ENCODE results near the gene LILRA6. TPM values are rescaled to one million over a fixed set of nuclear protein-coding genes. Genes with fewer than 3 reads are reported as not detected.
A peak's percentile ranks its signal among the peaks of the same experiment; 100 is the strongest.
"Not testable (repeated sequence)": the region's sequence is repeated elsewhere in the genome, so short reads cannot be mapped to it uniquely, and the experiment has no call there.

The LILRA6 gene
- total RNA-seq, 1 donor from 2014 or later = 36.9 TPM

GRCh38 chr19:54245936-54246335, 3.3 kb upstream of the LILRA6 start:
- Histone ChIP-seq H3K36me3 (no peaks in the 10 kb centered on the region), H3K9me3 (no peaks in the 10 kb centered on the region), H3K4me1 (peaks cover 7% of the 10 kb centered on the region), H3K27ac (no peak overlapping the region), H3K4me3 (no peak overlapping the region), H3K27me3 (ENCODE audit: low read depth) (no peaks in the 10 kb centered on the region)
- DNase-seq (no peak), ATAC-seq (no peak)
- intact Hi-C loops (cut with DNase I) = no loop called here
- TF ChIP-seq, protein P1, sequence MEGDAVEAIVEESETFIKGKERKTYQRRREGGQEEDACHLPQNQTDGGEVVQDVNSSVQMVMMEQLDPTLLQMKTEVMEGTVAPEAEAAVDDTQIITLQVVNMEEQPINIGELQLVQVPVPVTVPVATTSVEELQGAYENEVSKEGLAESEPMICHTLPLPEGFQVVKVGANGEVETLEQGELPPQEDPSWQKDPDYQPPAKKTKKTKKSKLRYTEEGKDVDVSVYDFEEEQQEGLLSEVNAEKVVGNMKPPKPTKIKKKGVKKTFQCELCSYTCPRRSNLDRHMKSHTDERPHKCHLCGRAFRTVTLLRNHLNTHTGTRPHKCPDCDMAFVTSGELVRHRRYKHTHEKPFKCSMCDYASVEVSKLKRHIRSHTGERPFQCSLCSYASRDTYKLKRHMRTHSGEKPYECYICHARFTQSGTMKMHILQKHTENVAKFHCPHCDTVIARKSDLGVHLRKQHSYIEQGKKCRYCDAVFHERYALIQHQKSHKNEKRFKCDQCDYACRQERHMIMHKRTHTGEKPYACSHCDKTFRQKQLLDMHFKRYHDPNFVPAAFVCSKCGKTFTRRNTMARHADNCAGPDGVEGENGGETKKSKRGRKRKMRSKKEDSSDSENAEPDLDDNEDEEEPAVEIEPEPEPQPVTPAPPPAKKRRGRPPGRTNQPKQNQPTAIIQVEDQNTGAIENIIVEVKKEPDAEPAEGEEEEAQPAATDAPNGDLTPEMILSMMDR (IDR thresholded peaks at IDR 0.05) = no peak

GRCh38 chr19:54243809-54244208, 1.2 kb upstream of the LILRA6 start:
- H3K27me3 ChIP-seq (ENCODE audit: low read depth); H3K36me3 ChIP-seq; H3K27ac ChIP-seq; H3K4me3 ChIP-seq; H3K4me1 ChIP-seq; H3K9me3 ChIP-seq; intact Hi-C loops (cut with DNase I); ATAC-seq; DNase-seq: not testable (repeated sequence)

DNA sequence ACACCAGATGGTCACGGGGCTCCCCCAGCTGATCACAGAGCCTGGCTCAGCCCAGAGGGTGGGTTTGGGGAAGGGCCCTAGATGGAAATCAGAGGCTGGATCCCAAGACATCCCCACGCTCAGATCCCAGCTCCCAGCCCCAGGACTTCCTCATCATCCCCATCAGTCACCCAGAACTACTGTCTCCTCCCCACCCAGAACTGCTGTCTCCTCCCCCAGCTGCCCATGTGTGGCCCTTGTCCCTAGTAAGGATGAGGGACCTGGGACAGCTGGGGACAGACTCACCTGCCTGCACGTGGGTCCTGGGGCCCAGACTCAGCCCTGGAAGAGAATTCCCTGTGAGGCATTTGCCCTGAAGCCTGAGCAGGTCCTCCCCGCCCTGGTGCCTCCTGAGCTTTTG, 356 bp downstream of the LILRA6 start:
- H3K27me3 ChIP-seq (ENCODE audit: low read depth); ATAC-seq; intact Hi-C loops (cut with DNase I); H3K36me3 ChIP-seq; H3K9me3 ChIP-seq; H3K4me1 ChIP-seq; H3K27ac ChIP-seq; DNase-seq; H3K4me3 ChIP-seq: not testable (repeated sequence)

DNA sequence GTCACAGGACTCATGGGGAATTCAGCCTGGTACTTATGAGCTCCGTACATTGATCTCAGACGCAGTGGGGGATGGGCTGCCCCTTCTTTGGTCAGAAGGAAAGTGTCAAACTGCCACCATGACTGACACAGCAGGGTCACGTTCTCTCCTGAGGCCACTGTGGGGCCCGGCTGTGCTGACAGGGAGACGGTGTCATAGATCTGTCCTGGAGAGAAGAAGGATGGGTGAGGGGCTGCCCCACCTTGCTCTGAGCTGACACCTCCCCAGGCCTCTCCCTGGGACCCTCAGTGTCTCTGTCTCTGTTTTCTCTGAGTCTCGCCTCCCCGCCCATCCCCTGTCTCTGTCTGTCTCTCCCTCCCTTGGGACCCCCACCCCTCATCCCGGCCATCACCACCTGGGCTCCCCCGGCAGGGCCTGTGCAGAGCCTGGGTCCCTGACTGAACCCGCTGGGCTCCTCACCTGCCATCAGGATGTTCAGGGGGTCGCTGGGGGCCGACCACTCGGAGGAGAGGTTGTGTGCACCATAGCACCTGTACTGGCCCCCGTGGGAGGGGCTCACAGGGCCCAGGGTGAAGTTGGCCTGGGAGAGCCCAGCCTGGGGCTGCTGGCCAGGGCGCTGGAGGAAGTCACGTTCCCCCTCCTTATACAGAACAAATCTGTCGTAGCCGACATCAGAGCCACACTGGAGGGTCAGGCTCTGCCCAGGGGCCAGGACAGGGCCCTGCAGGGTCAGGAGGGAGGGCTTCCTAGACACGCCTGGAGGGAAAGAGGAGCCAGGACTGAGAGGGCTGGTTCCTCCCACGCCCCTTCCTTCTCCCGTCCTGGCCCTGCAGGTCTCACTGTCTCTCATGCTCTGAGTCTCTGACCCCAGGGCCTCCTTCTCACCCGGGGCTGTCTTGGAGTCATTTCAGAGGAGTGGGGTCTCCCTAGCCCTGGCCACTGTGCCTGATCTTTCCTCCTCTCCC, 1.9 kb downstream of the LILRA6 start:
- H3K9me3 ChIP-seq; H3K4me1 ChIP-seq; H3K4me3 ChIP-seq; ATAC-seq; H3K27ac ChIP-seq; intact Hi-C loops (cut with DNase I); DNase-seq; H3K27me3 ChIP-seq (ENCODE audit: low read depth); H3K36me3 ChIP-seq: not testable (repeated sequence)

DNA sequence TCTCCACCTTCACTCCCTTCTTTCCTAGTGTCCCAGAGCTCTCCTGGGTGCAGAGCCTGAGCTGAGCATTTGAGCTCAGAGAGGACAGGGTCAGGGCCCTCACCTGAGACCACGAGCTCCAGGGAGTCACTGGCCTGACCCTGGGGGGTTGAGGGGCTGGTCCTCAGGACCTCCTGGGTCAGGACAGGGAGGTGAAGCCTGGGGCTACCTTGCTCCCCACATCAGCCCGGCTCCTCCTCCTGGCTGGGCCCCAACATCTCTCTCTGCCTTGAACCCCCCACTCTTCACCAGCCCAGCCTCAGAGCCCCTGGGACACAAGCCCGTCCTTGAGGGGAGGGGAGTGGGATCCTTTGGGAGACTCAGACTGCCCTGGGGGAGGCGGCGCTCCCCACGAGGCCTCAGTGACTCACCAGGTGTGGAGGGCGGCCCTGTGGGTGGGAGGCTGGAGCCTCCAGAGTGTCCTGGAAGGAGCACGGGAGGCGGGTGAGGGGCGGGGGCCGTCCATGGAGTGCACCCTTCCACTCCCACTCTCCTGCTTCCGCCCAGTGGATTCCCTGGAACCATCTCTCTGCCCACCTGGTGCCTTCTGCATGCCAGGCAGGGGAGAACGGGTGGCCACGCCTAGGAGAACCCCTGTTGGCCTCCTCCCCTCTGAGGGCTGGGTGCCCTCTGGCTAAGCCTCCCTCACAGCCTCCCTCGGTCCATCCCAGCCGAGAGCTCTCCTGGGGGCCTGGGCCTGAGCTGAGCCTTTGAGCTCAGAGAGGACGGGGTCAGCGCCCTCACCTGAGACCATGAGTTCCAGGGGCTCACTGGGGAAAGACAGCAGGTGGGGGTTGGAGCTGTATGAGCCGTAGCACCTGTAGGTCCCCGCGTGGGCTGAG, 2.9 kb downstream of the LILRA6 start:
- H3K27me3 ChIP-seq (ENCODE audit: low read depth); H3K27ac ChIP-seq; H3K36me3 ChIP-seq; H3K4me1 ChIP-seq; H3K4me3 ChIP-seq; DNase-seq; intact Hi-C loops (cut with DNase I); H3K9me3 ChIP-seq: not testable (repeated sequence)
- peak; percentile 44 to 62 for ATAC-seq

GRCh38 chr19:54233941-54234340, 8.6 kb downstream of the LILRA6 start:
- TF ChIP-seq, protein P1 (IDR thresholded peaks at IDR 0.05) = no peak
- DNase-seq (no peak), ATAC-seq (no peak)
- Histone ChIP-seq H3K27ac (no peak overlapping the region), H3K36me3 (no peaks in the 10 kb centered on the region), H3K27me3 (ENCODE audit: low read depth) (no peaks in the 10 kb centered on the region), H3K9me3 (no peaks in the 10 kb centered on the region), H3K4me3 (no peak overlapping the region), H3K4me1 (no peaks in the 10 kb centered on the region)
- intact Hi-C loops (cut with DNase I) = loop anchor here (5.0 kb wide), 1 partner anchor 67 kb away; no protein-coding TSS in a partner anchor

GRCh38 chr19:54231077-54231931, 11.3 kb downstream of the LILRA6 start:
- Histone ChIP-seq H3K27ac (no peak overlapping the region), H3K9me3 (no peaks in the 10 kb centered on the region), H3K4me1 (no peaks in the 10 kb centered on the region), H3K36me3 (no peaks in the 10 kb centered on the region), H3K4me3 (no peak overlapping the region), H3K27me3 (ENCODE audit: low read depth) (no peaks in the 10 kb centered on the region)
- peak; percentile 92 for DNase-seq
- ATAC-seq = peak; percentile 97
- TF ChIP-seq, protein P1 (IDR thresholded peaks at IDR 0.05) = peak; percentile 95
- intact Hi-C loops (cut with DNase I) = loop anchor here (5.0 kb wide), 1 partner anchor 64 kb away; no protein-coding TSS in a partner anchor
